ENCODE measurements around the gene ARHGAP42.

GRCh38 chr11:100808904-100809491 lies 121.9 kb downstream of the ARHGAP42 start:
- no peak for TF ChIP-seq POLR2AphosphoS5 (IDR thresholded peaks at IDR 0.05; ENCODE audit: low read depth, low read length)
- no peak for TF ChIP-seq SIN3A (IDR thresholded peaks at IDR 0.05; ENCODE audit: borderline replicate concordance, insufficient read depth, low read depth, low read length)

All from Panc1 (cell line).